Heart right ventricle (tissue), 16 donors: ENCODE data around the gene ZNF273. TPM values are rescaled to one million over a fixed set of nuclear protein-coding genes. Genes with fewer than 3 reads are reported as not detected.
A peak's percentile ranks its signal among the peaks of the same experiment; 100 is the strongest.
"Not testable (repeated sequence)": the region's sequence is repeated elsewhere in the genome, so short reads cannot be mapped to it uniquely, and the experiment has no call there.

Experiments used
- ATAC-seq, 8 donors: fragments of 200-7000 bp; cut with Tn5 transposase; one replicate each; pipeline ENCODE4 v1.9.1; 2020; ENCODE audit warnings: mild to moderate bottlenecking in 8 of 8, moderate library complexity in 8 of 8, moderate number of reproducible peaks in 1 of 8
- DNase-seq, 2 donors: peaks; one replicate each; pipeline ENCODE4 v3.0.0-alpha.2; 2020
- H3K27ac ChIP-seq, 10 donors: fragments of 200-600 bp; sonication (generic) in 2 of 10; one replicate each; pipeline versions ENCODE4 v1.5.0 to v1.8.0; 2020 to 2022; ENCODE audit warnings: mild to moderate bottlenecking in 3 of 10
- H3K27me3 ChIP-seq, 7 donors: fragments of 200-600 bp; one replicate each; pipeline ENCODE4 v1.8.0; 2021 to 2022; ENCODE audit warnings: mild to moderate bottlenecking in 2 of 7
- H3K36me3 ChIP-seq, 9 donors: fragments of 200-600 bp; sonication (generic) in 1 of 9; one replicate each; pipeline versions ENCODE4 v1.5.0 to v1.8.0; 2020 to 2022; ENCODE audit warnings: mild to moderate bottlenecking in 2 of 9
- H3K4me1 ChIP-seq, 9 donors: fragments of 200-600 bp; sonication (generic) in 1 of 9; one replicate each; pipeline versions ENCODE4 v1.5.0 to v1.8.0; 2020 to 2022; ENCODE audit warnings: mild to moderate bottlenecking in 4 of 9
- H3K4me3 ChIP-seq, 10 donors: fragments of 200-600 bp; sonication (generic) in 2 of 10; one replicate each; pipeline versions ENCODE4 v1.5.0 to v1.8.0; 2020 to 2022; ENCODE audit warnings: mild to moderate bottlenecking in 7 of 10, moderate library complexity in 2 of 10
- H3K9me3 ChIP-seq, 11 donors: fragments of 200-600 bp in 10 of 11; sonication (generic) in 2 of 11; one replicate each; pipeline versions ENCODE4 v1.5.0 to v1.8.0; 2013 to 2022; ENCODE audit warnings: mild to moderate bottlenecking in 2 of 11, control low read depth in 1 of 11, moderate library complexity in 1 of 11
- CTCF ChIP-seq, 9 donors: fragments of 200-600 bp; sonication (generic) in 2 of 9; IDR thresholded peaks; one replicate each; pipeline versions ENCODE4 v1.5.0 to v1.8.0; 2021 to 2022; ENCODE audit warnings: antibody characterized with exemption in 9 of 9, mild to moderate bottlenecking in 5 of 9, moderate library complexity in 1 of 9
- WGBS, 2 donors: extraction: QIAGEN DNeasy Blood & Tissue Kit; methylation state at CpG; one replicate each; pipeline ENCODE4 v1.1.7; 2013; ENCODE audit warnings: inconsistent platforms in 1 of 2; 5-methylcytosine and 5-hydroxymethylcytosine counted together
- intact Hi-C, 10 donors: fragments of 100-400 bp; cut with DNase I; formaldehyde crosslinking; loops; one replicate each; pipeline versions ENCODE4 v1.11.1 to v1.14.2; 2022
- long read RNA-seq, 3 donors: library from polyadenylated mRNA; unstranded; transcript quantifications; one replicate each; pipeline ENCODE4 v2.0.0, GENCODE V29; 2020 to 2021
- polyA plus RNA-seq, 2 donors: library from polyadenylated mRNA; stranded (reverse); fragments of 200-250 nt; gene quantifications; one replicate each; pipeline ENCODE4 v1.2.3, GENCODE V29; 2013
- total RNA-seq, 10 donors: library from RNA; stranded (reverse); fragmentation: NEBNext Ultra II Directional in 3 of 10; extraction: Animal tissue kit (Norgen Biotek cat#: 25700) in 3 of 10; gene quantifications; one replicate each; pipeline versions ENCODE4 v1.2.1 to v1.2.4, GENCODE V29; 2021 to 2023
- donor health status: Arrhythmogenic right ventricular cardiomyopathy.
- donor health status: ischemic (EF 13 %, LVEDD 7.1; RV severe dilation, severe dysfunction).
- donor health status: healthy with polysubstance abuse.
- donor health status: DM: no; HTN: yes; CAD: no.
- donor health status: DM: no; HTN: no; CAD: no.
- donor health status: ischemic (EF 25% LVEDD 6.9; RV normal size, moderate dysfunction).
- donor health status: ischemic (EF 25% LVEDD 5.7; RV mildly dilated, moderate dysfunction).
- donor health status: healthy.
- donor health status: DM: yes; HTN: yes; CAD: no.
- donor health status: Ischemic cardiomyopathy.
- donor health status: ischemic (EF 35%, LVEDD 5.7; RV mildly dilated, moderate dysfunction).
- donor health status: nonischemic (EF 11% LVEDD 7.7; RV severe dilation, severe dysfunction).
- donor health status: DM: yes; HTN: yes; CAD: no.
- donor health status: PGD.
- donor health status: ischemic (EF 29% LVEDD 5.4; RV normal size, mild dysfunction).
- donor health status: nonischemic (EF 23%, LVEDD 6.1; RV moderate dilation, normal function).

ZNF273 gene
- total RNA-seq: 1 to 10 TPM in 9 of 10 donors, under 1 TPM in 1; 1.00 to 2.3 (median 1.6) TPM
- polyA plus RNA-seq: 1 to 10 TPM in 1 of 2 donors, under 1 TPM in 1; 0.90 to 3.1 TPM
- long read RNA-seq, donor 1, partial matches to known transcripts: 0 of 1 reads
- long read RNA-seq, donor 1, other reads (novel, unspliced or antisense): 1 of 1 reads
- long read RNA-seq, donor 2, partial matches to known transcripts: 0 of 7 reads
- long read RNA-seq, donor 2, other reads (novel, unspliced or antisense): 5 of 7 reads
- long read RNA-seq, donor 3, partial matches to known transcripts: 0 of 3 reads
- long read RNA-seq, donor 3, other reads (novel, unspliced or antisense): 2 of 3 reads

GRCh38 chr7:64902806-64903721 lies at the start of gene ZNF273:
Gene ZNF273, plus strand, starts transcription at chr7:64903273. Its CDS starts 45 bp downstream, at chr7:64903318.
- peak within 1 kb of the TSS in 8 of 10 donors; percentile 18 to 81 (median 57) for H3K27ac ChIP-seq
- TF ChIP-seq CTCF (IDR thresholded peaks at IDR 0.05): no peak
- no peaks in the 10 kb centered on the region for H3K27me3 ChIP-seq
- ATAC-seq (peak; percentile 95 to 99 (median 98)), DNase-seq (peak; percentile 91 to 94)
- intact Hi-C loops: no loop called here
- no peaks in the 10 kb centered on the region for H3K9me3 ChIP-seq
- H3K4me3 ChIP-seq: peak within 1 kb of the TSS; percentile 59 to 86 (median 76)
- H3K4me1 ChIP-seq: peaks cover 0 to 26% (median 17%) of the 10 kb centered on the region in 9 donors
- WGBS, 2 donors: 1% methylated on average over 34 of the region's 34 CpGs
- H3K36me3 ChIP-seq: no peaks in the 10 kb centered on the region

- Histone ChIP-seq H3K27me3 (no peaks in the 10 kb centered on the region), H3K9me3 (no peaks in the 10 kb centered on the region), H3K27ac (no peak overlapping the region), H3K4me3 (no peak overlapping the region), H3K4me1 (peaks cover 0 to 12% (median 0%) of the 10 kb centered on the region in 9 donors), H3K36me3 (no peaks in the 10 kb centered on the region)
- no peak for TF ChIP-seq CTCF (IDR thresholded peaks at IDR 0.05)
- intact Hi-C loops: no loop called here
- no peak for DNase-seq
- ATAC-seq: no peak
- 83 to 97% methylated on average over 4 of the region's 4 CpGs for WGBS, 2 donors
Observed at GRCh38 chr7:64853679-64854078, 49.4 kb upstream of the ZNF273 start.

GRCh38 chr7:64854969-64855368 lies 48.1 kb upstream of the ZNF273 start:
- no peaks in the 10 kb centered on the region for H3K27me3 ChIP-seq
- no peak overlapping the region for H3K27ac ChIP-seq
- DNase-seq: no peak
- no peaks in the 10 kb centered on the region for H3K9me3 ChIP-seq
- WGBS, 2 donors: 86 to 89% methylated on average over 1 of the region's 1 CpG
- H3K36me3 ChIP-seq: no peaks in the 10 kb centered on the region
- intact Hi-C loops: no loop called here
- TF ChIP-seq CTCF (IDR thresholded peaks at IDR 0.05): no peak
- no peak overlapping the region for H3K4me3 ChIP-seq
- no peak for ATAC-seq
- H3K4me1 ChIP-seq: peaks cover 0 to 2% (median 0%) of the 10 kb centered on the region in 9 donors

- intact Hi-C loops: no loop called here
- peaks cover 0 to 3% (median 0%) of the 10 kb centered on the region in 7 donors for H3K27me3 ChIP-seq
- no peak overlapping the region for H3K27ac ChIP-seq
- no peak overlapping the region for H3K4me3 ChIP-seq
- H3K36me3 ChIP-seq: no peaks in the 10 kb centered on the region
- DNase-seq (no peak), ATAC-seq (no peak)
- WGBS, 2 donors: 84 to 95% methylated on average over 9 of the region's 9 CpGs
- H3K4me1 ChIP-seq: no peaks in the 10 kb centered on the region
- TF ChIP-seq CTCF (IDR thresholded peaks at IDR 0.05): no peak
- H3K9me3 ChIP-seq: peaks cover 0 to 7% (median 0%) of the 10 kb centered on the region in 11 donors
Observed at GRCh38 chr7:64863021-64863420, 40.1 kb upstream of the ZNF273 start.

GRCh38 chr7:64863530-64863929 lies 39.5 kb upstream of the ZNF273 start:
- WGBS, 2 donors: 91 to 94% methylated on average over 3 of the region's 3 CpGs
- DNase-seq, ATAC-seq: not testable (repeated sequence)

More at GRCh38 chr7:64863530-64863929, 39.5 kb upstream of the ZNF273 start:
- H3K9me3 ChIP-seq, H3K27ac ChIP-seq, H3K27me3 ChIP-seq, H3K4me3 ChIP-seq, H3K36me3 ChIP-seq, H3K4me1 ChIP-seq, intact Hi-C loops: not testable (repeated sequence)
